ENCODE measurements around the gene ACSF3. TPM values are rescaled to one million over a fixed set of nuclear protein-coding genes. Genes with fewer than 3 reads are reported as not detected.

Gene ACSF3
- total RNA-seq, 1 experiment from 2014 or later, result 55.2 TPM

DNA sequence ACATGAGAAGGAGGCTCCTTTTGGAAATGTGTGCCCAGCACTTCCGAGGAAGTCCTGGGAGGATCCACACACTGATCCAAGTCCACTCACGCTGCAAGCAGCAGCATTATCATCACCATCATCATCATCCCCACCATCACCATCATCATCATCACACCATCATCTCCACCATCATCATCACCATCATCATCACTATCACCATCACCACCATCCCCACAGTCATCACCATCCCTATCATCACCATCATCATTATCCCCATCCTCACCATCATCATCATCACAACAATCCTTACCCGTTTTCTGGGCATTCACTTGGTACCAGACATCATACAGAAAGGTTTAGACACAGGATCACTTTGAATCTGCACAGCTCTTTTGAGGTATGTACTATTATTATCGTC is 47.8 kb upstream of the ACSF3 start:
- Mint-ChIP-seq H3K9me3 (ENCODE audit: unreplicated experiment) (no peaks in the 10 kb centered on the region), H3K36me3 (ENCODE audit: insufficient read depth, unreplicated experiment) (peaks cover 6% of the 10 kb centered on the region), H3K4me3 (ENCODE audit: unreplicated experiment) (no peak overlapping the region), H3K27me3 (ENCODE audit: insufficient read depth, unreplicated experiment) (peaks cover 21% of the 10 kb centered on the region), H3K27ac (ENCODE audit: unreplicated experiment) (no peak overlapping the region), H3K4me1 (ENCODE audit: low read depth, unreplicated experiment) (no peaks in the 10 kb centered on the region)
- DNase-seq, result no peak
- BruUV-seq (replicated peaks), result no TSS peak
- Histone ChIP-seq H3K4me1 (no peaks in the 10 kb centered on the region), H3K27me3 (replicated peaks; ENCODE audit: control insufficient read depth, insufficient read depth, low read length) (peaks cover 1% of the 10 kb centered on the region), H3K4me3 (ENCODE audit: low read depth, low read length) (no peak overlapping the region), H3K36me3 (ENCODE audit: control insufficient read depth, insufficient read depth, low read length) (no peaks in the 10 kb centered on the region), H3K9me3 (no peaks in the 10 kb centered on the region)
- intact Hi-C loops (cut with micrococcal nuclease; ENCODE audit: unreplicated experiment), result no loop called here
- ChIA-PET POLR2A (no interaction called here), CTCF (no interaction called here)
- TF ChIP-seq, protein P1, sequence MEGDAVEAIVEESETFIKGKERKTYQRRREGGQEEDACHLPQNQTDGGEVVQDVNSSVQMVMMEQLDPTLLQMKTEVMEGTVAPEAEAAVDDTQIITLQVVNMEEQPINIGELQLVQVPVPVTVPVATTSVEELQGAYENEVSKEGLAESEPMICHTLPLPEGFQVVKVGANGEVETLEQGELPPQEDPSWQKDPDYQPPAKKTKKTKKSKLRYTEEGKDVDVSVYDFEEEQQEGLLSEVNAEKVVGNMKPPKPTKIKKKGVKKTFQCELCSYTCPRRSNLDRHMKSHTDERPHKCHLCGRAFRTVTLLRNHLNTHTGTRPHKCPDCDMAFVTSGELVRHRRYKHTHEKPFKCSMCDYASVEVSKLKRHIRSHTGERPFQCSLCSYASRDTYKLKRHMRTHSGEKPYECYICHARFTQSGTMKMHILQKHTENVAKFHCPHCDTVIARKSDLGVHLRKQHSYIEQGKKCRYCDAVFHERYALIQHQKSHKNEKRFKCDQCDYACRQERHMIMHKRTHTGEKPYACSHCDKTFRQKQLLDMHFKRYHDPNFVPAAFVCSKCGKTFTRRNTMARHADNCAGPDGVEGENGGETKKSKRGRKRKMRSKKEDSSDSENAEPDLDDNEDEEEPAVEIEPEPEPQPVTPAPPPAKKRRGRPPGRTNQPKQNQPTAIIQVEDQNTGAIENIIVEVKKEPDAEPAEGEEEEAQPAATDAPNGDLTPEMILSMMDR (IDR thresholded peaks at IDR 0.05; ENCODE audit: insufficient read depth in 1 of 2, low read depth in 1 of 2, low read length in 1 of 2, severe bottlenecking in 1 of 2, unreplicated experiment in 1 of 2), result no peak

DNA sequence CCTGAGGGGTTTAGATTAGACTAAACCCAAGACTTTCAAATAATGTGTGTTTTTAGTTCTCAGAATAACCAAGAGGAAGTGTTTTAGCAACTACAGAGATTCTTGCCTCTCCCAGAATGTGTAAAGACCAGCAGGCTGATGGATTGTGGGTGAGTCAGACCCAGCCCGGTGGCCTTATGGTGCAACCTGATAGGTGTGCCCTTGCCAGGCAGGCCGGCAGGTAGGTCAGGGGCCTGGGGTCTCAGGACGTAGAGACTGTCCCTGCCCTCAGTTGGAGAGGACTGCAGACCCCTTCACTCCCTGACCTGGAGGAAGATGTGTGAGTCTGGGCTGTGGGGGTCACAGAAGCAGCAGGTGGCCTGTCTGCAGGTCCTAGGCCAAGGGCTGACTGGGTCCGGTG is 47.2 kb upstream of the ACSF3 start:
- ChIA-PET POLR2A (no interaction called here), CTCF (no interaction called here)
- Mint-ChIP-seq H3K36me3 (ENCODE audit: insufficient read depth, unreplicated experiment) (peaks cover 6% of the 10 kb centered on the region), H3K4me1 (ENCODE audit: low read depth, unreplicated experiment) (no peaks in the 10 kb centered on the region), H3K9me3 (ENCODE audit: unreplicated experiment) (no peaks in the 10 kb centered on the region), H3K27me3 (ENCODE audit: insufficient read depth, unreplicated experiment) (peaks cover 17% of the 10 kb centered on the region), H3K27ac (ENCODE audit: unreplicated experiment) (no peak overlapping the region), H3K4me3 (ENCODE audit: unreplicated experiment) (no peak overlapping the region)
- no peaks in the 10 kb centered on the region for H3K9me3 ChIP-seq
- BruUV-seq (replicated peaks), result no TSS peak
- no peak overlapping the region for H3K4me3 ChIP-seq (ENCODE audit: low read depth, low read length)
- no peaks in the 10 kb centered on the region for H3K4me1 ChIP-seq
- TF ChIP-seq, protein P1 (IDR thresholded peaks at IDR 0.05; ENCODE audit: insufficient read depth in 1 of 2, low read depth in 1 of 2, low read length in 1 of 2, severe bottlenecking in 1 of 2, unreplicated experiment in 1 of 2), result no peak
- H3K36me3 ChIP-seq (ENCODE audit: control insufficient read depth, insufficient read depth, low read length), result no peaks in the 10 kb centered on the region
- no peak for DNase-seq
- intact Hi-C loops (cut with micrococcal nuclease; ENCODE audit: unreplicated experiment), result no loop called here
- peaks cover 1% of the 10 kb centered on the region for H3K27me3 ChIP-seq (replicated peaks; ENCODE audit: control insufficient read depth, insufficient read depth, low read length)

DNA sequence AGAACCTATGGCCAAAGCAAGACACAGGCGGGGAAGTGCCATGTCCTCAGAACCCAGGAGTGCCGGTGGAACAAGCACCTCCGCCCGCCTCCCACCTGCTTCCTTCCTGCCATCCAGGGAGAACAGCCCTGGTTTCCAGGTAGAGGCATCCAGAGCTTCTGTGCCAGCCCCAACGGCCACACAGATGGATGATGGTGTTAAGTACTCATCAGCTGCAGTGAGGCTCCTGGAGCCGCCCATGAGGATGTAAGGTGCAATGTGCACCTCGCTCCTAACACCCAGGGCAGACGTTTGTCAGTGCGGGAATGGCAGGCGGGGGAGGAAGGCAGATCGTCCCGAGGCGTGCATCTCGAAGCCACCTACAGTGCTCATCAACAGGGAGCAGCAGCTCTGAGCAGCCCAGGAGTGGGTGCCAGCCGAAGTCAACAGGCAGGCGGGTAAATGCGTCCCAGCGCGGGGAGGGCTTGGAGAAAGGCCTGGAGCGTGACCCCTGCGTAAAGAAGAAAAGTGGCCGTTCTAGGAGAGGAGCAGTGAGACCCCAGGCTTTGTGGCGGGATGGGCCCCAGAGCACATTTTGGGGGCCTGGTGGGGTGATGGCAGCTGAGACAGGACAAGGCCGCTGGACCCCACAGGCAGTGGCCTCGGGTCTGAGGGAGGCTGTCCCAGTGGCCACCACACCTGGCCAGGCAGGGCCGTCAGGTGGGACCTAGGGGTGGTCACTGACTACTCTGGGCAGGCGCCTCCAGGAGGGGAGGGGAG is 46.1 kb upstream of the ACSF3 start:
- DNase-seq, result no peak
- Histone ChIP-seq H3K36me3 (ENCODE audit: control insufficient read depth, insufficient read depth, low read length) (no peaks in the 10 kb centered on the region), H3K4me3 (ENCODE audit: low read depth, low read length) (no peak overlapping the region), H3K27me3 (replicated peaks; ENCODE audit: control insufficient read depth, insufficient read depth, low read length) (peaks cover 1% of the 10 kb centered on the region), H3K9me3 (no peaks in the 10 kb centered on the region), H3K4me1 (no peaks in the 10 kb centered on the region)
- Mint-ChIP-seq H3K27me3 (ENCODE audit: insufficient read depth, unreplicated experiment) (peaks cover 14% of the 10 kb centered on the region), H3K36me3 (ENCODE audit: insufficient read depth, unreplicated experiment) (peaks cover 6% of the 10 kb centered on the region), H3K4me1 (ENCODE audit: low read depth, unreplicated experiment) (no peaks in the 10 kb centered on the region), H3K9me3 (ENCODE audit: unreplicated experiment) (no peaks in the 10 kb centered on the region), H3K27ac (ENCODE audit: unreplicated experiment) (no peak overlapping the region), H3K4me3 (ENCODE audit: unreplicated experiment) (no peak overlapping the region)
- no TSS peak for BruUV-seq (replicated peaks)
- intact Hi-C loops (cut with micrococcal nuclease; ENCODE audit: unreplicated experiment), result no loop called here
- CTCF ChIA-PET, result no interaction called here
- TF ChIP-seq, protein P1 (IDR thresholded peaks at IDR 0.05; ENCODE audit: insufficient read depth in 1 of 2, low read depth in 1 of 2, low read length in 1 of 2, severe bottlenecking in 1 of 2, unreplicated experiment in 1 of 2), result no peak
- POLR2A ChIA-PET, result no interaction called here
